Measurements from ENCODE around the gene RBFA.

- peak in 2 of 3 donors; percentile 53 to 70 for TF ChIP-seq POLR2AphosphoS5 (IDR thresholded peaks at IDR 0.05)
- no peak for TF ChIP-seq CTCF (IDR thresholded peaks at IDR 0.05)
- TF ChIP-seq POLR2A (IDR thresholded peaks at IDR 0.05): no peak
- no peak for TF ChIP-seq EP300 (IDR thresholded peaks at IDR 0.05)
These were observed 24.3 kb upstream of the RBFA start for GRCh38 chr18:80009661-80010550.

Measured in stomach (tissue), 4 donors.